Nephron (organoid): ENCODE measurements around the gene CCL19.

ENCODE experiments used
- H3K27ac Mint-ChIP-seq, 3 experiments: 2 replicates each; pipeline ENCODE4 v1.8.0; 2020; ENCODE audit warnings: mixed read lengths in 3 of 3, mild to moderate bottlenecking in 2 of 3, moderate library complexity in 1 of 3
- H3K27me3 Mint-ChIP-seq: 2 replicates; pipeline ENCODE4 v1.8.0; 2021; ENCODE audit warnings: low read depth, mild to moderate bottlenecking, moderate library complexity, mixed read lengths
- H3K36me3 Mint-ChIP-seq: 2 replicates; pipeline ENCODE4 v1.8.0; 2020; ENCODE audit warnings: low read depth, mixed read lengths
- H3K4me1 Mint-ChIP-seq: 2 replicates; pipeline ENCODE4 v1.8.0; 2020; ENCODE audit warnings: mixed read lengths
- H3K4me3 Mint-ChIP-seq, 3 experiments: 2 replicates each; pipeline ENCODE4 v1.8.0; 2020; ENCODE audit warnings: mild to moderate bottlenecking in 3 of 3, mixed read lengths in 3 of 3, moderate library complexity in 2 of 3
- H3K9me3 Mint-ChIP-seq: 2 replicates; pipeline ENCODE4 v1.8.0; 2020; ENCODE audit warnings: mixed read lengths
- CTCF ChIP-seq, 3 experiments: fragments of 200-600 bp; sonication (generic); IDR thresholded peaks; one replicate each; pipeline ENCODE4 v1.5.0; 2021; ENCODE audit warnings: antibody characterized with exemption in 3 of 3; ENCODE audit not compliant: unreplicated experiment in 3 of 3

The CCL19 gene

GRCh38 chr9:34701769-34702736 lies 11.0 kb upstream of the CCL19 start:
- no peaks in the 10 kb centered on the region for H3K36me3 Mint-ChIP-seq
- H3K4me1 Mint-ChIP-seq: peaks cover 11% of the 10 kb centered on the region
- H3K27ac Mint-ChIP-seq: peak overlapping the region in 2 of 3 experiments; percentile 24 to 59
- no peaks in the 10 kb centered on the region for H3K9me3 Mint-ChIP-seq
- peak overlapping the region; percentile 73 to 85 (median 84) for H3K4me3 Mint-ChIP-seq
- H3K27me3 Mint-ChIP-seq: peaks cover 30% of the 10 kb centered on the region
- peak; percentile 98 to 100 (median 99) for TF ChIP-seq CTCF (IDR thresholded peaks at IDR 0.05; ENCODE audit: unreplicated experiment in 3 of 3)

GRCh38 chr9:34701023-34701768 lies 10.1 kb upstream of the CCL19 start:
- H3K4me1 Mint-ChIP-seq: peaks cover 7% of the 10 kb centered on the region
- H3K36me3 Mint-ChIP-seq: no peaks in the 10 kb centered on the region
- no peak overlapping the region for H3K27ac Mint-ChIP-seq
- peak overlapping the region; percentile 62 to 75 (median 71) for H3K4me3 Mint-ChIP-seq
- peak; percentile 91 to 95 (median 94) for TF ChIP-seq CTCF (IDR thresholded peaks at IDR 0.05; ENCODE audit: unreplicated experiment in 3 of 3)
- peaks cover 30% of the 10 kb centered on the region for H3K27me3 Mint-ChIP-seq
- no peaks in the 10 kb centered on the region for H3K9me3 Mint-ChIP-seq

- Mint-ChIP-seq H3K27me3 (peaks cover 13% of the 10 kb centered on the region), H3K9me3 (no peaks in the 10 kb centered on the region), H3K36me3 (peaks cover 4% of the 10 kb centered on the region), H3K4me1 (no peaks in the 10 kb centered on the region), H3K4me3 (no peak overlapping the region), H3K27ac (no peak overlapping the region)
- no peak for TF ChIP-seq CTCF (IDR thresholded peaks at IDR 0.05; ENCODE audit: unreplicated experiment in 3 of 3)
Measured at GRCh38 chr9:34694811-34695210, 3.7 kb upstream of the CCL19 start.

- H3K36me3 Mint-ChIP-seq: peaks cover 4% of the 10 kb centered on the region
- no peak overlapping the region for H3K27ac Mint-ChIP-seq
- no peaks in the 10 kb centered on the region for H3K4me1 Mint-ChIP-seq
- H3K4me3 Mint-ChIP-seq: no peak overlapping the region
- peaks cover 4% of the 10 kb centered on the region for H3K27me3 Mint-ChIP-seq
- TF ChIP-seq CTCF (IDR thresholded peaks at IDR 0.05; ENCODE audit: unreplicated experiment in 3 of 3): no peak
- H3K9me3 Mint-ChIP-seq: no peaks in the 10 kb centered on the region
Measured at GRCh38 chr9:34693560-34693959, 2.5 kb upstream of the CCL19 start.

GRCh38 chr9:34691936-34692315 lies 850 bp upstream of the CCL19 start:
- H3K4me3 Mint-ChIP-seq: no peak overlapping the region
- no peaks in the 10 kb centered on the region for H3K4me1 Mint-ChIP-seq
- H3K36me3 Mint-ChIP-seq: peaks cover 4% of the 10 kb centered on the region

More at GRCh38 chr9:34691936-34692315, 850 bp upstream of the CCL19 start:
- Mint-ChIP-seq H3K27me3 (peaks cover 3% of the 10 kb centered on the region), H3K9me3 (no peaks in the 10 kb centered on the region), H3K27ac (no peak overlapping the region)
- no peak for TF ChIP-seq CTCF (IDR thresholded peaks at IDR 0.05; ENCODE audit: unreplicated experiment in 3 of 3)
